Measurements from ENCODE around the gene MRTFA. TPM values are rescaled to one million over a fixed set of nuclear protein-coding genes. Genes with fewer than 3 reads are reported as not detected.

The MRTFA gene
- total RNA-seq, 4 donors from 2014 or later, result 36.3 to 98.2 (median 78.1) TPM

DNA sequence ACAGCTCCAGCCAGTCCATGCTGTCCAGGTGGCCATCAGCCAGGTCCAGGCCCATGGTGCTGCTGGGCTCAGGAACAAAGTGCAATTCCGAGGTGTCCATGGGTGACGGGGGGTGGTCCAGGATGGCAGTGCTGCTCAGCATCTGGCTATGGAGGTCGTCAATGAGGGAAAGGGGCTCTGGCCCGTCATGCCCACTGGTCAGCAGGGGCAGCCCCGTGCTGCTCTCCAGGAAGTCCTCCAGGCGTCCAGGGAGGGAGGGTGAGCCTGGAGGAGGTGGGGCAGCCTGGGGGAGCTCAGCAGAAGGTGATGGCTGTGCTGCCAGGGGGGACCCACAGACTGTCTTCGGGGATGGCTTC lies 225.0 kb downstream of the MRTFA start:
- Histone ChIP-seq H3K36me3 (peaks cover 0 to 62% (median 0%) of the 10 kb centered on the region in 3 donors), H3K4me1 (peaks cover 0 to 14% (median 4%) of the 10 kb centered on the region in 4 donors), H3K27ac (no peak overlapping the region), H3K4me3 (no peak overlapping the region), H3K9me3 (no peaks in the 10 kb centered on the region), H3K27me3 (no peaks in the 10 kb centered on the region)
- no peak for DNase-seq
- no peak for TF ChIP-seq POLR2A (IDR thresholded peaks at IDR 0.05)
- TF ChIP-seq, protein P1, sequence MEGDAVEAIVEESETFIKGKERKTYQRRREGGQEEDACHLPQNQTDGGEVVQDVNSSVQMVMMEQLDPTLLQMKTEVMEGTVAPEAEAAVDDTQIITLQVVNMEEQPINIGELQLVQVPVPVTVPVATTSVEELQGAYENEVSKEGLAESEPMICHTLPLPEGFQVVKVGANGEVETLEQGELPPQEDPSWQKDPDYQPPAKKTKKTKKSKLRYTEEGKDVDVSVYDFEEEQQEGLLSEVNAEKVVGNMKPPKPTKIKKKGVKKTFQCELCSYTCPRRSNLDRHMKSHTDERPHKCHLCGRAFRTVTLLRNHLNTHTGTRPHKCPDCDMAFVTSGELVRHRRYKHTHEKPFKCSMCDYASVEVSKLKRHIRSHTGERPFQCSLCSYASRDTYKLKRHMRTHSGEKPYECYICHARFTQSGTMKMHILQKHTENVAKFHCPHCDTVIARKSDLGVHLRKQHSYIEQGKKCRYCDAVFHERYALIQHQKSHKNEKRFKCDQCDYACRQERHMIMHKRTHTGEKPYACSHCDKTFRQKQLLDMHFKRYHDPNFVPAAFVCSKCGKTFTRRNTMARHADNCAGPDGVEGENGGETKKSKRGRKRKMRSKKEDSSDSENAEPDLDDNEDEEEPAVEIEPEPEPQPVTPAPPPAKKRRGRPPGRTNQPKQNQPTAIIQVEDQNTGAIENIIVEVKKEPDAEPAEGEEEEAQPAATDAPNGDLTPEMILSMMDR (IDR thresholded peaks at IDR 0.05), result no peak

DNA sequence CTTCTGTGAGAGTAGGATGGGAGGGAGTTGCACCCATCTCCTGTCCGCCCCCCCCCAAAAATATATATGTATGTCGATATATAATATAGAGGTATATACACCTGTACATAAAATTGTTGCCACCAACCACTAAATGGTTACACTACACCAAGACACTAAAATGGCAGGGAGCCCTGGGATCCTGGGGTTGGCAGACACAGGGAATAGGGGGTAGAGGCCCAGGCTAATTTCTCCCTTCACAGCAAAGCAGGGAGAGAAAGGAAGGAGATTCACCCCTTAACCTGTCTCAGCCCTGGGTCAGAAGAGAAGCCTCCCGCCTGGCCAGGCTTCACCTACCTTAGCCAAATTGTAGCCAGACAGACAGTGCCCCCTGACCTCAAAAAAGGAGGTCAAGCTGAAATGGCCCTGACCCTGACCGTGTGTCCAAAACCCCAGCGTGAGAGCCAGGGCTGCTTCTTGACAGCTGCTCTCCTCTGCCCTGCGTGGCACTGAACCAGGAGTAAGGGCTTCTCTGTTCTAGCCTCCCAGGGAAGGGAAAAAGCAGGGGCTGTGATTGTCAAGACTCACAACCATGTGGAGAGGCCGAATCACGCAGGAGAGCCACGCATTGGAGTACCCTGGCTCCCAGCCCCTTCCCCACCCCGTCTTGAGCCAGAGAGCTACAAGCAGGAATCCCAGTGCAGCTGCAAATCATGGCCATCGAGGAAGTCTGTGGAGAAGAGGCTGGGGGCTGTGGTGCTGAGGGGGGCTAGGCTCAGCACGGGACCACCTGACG lies 225.6 kb downstream of the MRTFA start:
- TF ChIP-seq POLR2A (IDR thresholded peaks at IDR 0.05), result no peak
- TF ChIP-seq, protein P1 (IDR thresholded peaks at IDR 0.05), result no peak
- Histone ChIP-seq H3K4me1 (peaks cover 0 to 13% (median 2%) of the 10 kb centered on the region in 4 donors), H3K27me3 (no peaks in the 10 kb centered on the region), H3K27ac (no peak overlapping the region), H3K36me3 (peaks cover 0 to 62% (median 0%) of the 10 kb centered on the region in 3 donors), H3K9me3 (no peaks in the 10 kb centered on the region), H3K4me3 (no peak overlapping the region)
- DNase-seq, result no peak

DNA sequence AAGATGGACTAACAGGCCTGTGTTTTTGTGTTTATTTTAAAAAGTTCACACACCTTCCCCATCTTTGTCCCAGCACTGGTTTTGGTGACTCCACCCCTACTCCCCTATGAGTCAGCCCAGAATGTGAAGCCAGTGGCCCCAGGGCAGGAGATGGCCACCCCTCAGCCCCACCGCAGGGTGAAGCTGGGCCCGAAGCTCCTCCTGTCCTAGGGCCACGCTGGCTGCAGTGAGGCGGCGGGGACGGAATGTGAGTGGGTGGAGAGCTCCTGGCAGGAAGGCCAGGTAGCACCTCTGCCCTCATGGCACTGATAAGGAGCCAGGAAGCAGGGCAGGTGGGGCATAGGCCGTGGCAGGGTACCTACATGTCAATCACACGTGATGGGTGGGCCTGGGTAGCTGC lies 226.2 kb downstream of the MRTFA start:
- Histone ChIP-seq H3K27me3 (no peaks in the 10 kb centered on the region), H3K4me3 (no peak overlapping the region), H3K27ac (no peak overlapping the region), H3K9me3 (no peaks in the 10 kb centered on the region), H3K36me3 (peaks cover 0 to 65% (median 0%) of the 10 kb centered on the region in 3 donors), H3K4me1 (peaks cover 0 to 7% (median 0%) of the 10 kb centered on the region in 4 donors)
- DNase-seq, result no peak
- no peak for TF ChIP-seq POLR2A (IDR thresholded peaks at IDR 0.05)
- TF ChIP-seq, protein P1 (IDR thresholded peaks at IDR 0.05), result no peak

DNA sequence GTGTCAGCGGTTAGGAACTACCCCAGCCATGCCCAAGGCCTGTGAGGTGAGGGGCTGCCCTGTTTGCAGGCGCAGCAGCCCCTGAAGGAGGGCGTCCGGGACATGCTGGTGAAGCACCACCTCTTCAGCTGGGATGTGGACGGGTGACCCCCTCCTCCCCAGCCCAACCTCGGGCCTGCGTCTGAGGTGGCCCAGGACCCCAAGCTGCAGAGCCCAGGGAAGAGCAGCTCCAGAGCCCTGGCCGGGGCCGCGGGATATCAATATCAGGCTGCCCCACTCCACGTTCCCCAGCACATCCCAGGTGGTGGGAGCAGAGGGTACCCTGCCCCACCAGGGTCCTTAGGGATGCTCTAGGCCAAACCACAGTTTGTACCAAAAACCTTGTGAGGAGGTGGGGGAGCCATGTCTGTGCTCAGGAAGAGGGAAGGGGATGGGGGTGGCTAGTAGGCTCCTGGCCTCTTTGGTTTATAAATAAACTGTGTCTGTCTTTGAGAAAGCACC lies 226.9 kb downstream of the MRTFA start:
- no peak overlapping the region for H3K27ac ChIP-seq
- no peaks in the 10 kb centered on the region for H3K9me3 ChIP-seq
- no peak for TF ChIP-seq POLR2A (IDR thresholded peaks at IDR 0.05)
- TF ChIP-seq, protein P1 (IDR thresholded peaks at IDR 0.05), result no peak
- H3K4me1 ChIP-seq, result peaks cover 0 to 3% (median 0%) of the 10 kb centered on the region in 4 donors
- no peak for DNase-seq
- H3K36me3 ChIP-seq, result peaks cover 0 to 71% (median 0%) of the 10 kb centered on the region in 3 donors
- no peak overlapping the region for H3K4me3 ChIP-seq
- no peaks in the 10 kb centered on the region for H3K27me3 ChIP-seq

DNA sequence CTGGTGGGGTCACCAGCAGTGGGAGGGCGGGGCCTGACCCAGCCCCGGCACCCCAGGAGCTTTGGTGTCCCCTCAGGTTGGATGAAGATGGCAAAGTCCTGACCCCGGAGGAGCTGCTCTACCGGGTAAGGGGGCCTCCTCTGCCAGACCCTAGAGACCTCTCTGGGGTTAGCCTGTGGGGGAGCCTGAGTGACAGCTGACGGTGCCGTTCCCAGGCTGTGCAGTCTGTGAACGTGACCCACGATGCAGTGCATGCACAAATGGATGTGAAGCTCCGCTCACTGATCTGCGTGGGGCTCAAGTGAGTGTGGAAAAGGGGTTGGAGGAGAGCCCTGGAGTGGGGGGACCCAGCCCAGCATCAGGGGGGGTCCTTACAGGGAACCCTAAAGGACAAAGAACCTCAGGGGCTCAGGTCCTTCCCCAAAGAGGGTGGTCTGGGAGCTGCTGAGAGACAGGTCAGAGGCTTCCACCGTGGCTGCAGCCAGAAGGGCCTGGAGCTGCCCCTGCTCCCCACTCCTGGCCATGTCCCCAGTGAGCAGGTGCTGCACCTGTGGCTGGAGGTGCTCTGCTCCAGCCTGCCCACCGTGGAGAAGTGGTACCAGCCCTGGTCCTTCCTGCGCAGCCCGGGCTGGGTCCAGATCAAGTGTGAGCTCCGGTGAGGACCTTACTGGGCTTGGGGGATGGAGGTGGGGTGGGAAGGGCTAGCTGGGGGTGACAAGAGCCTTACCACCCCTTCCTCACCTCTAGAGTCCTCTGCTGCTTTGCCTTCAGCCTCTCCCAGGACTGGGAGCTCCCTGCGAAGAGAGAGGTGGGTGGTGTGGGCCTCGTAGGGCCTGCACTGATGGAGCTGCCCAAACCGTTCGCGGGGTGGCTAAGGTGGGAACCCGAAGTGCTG lies 227.6 kb downstream of the MRTFA start:
- no peak for DNase-seq
- TF ChIP-seq, protein P1 (IDR thresholded peaks at IDR 0.05), result no peak
- TF ChIP-seq POLR2A (IDR thresholded peaks at IDR 0.05), result no peak
- Histone ChIP-seq H3K4me1 (peaks cover 0 to 1% (median 0%) of the 10 kb centered on the region in 4 donors), H3K4me3 (no peak overlapping the region), H3K27ac (no peak overlapping the region), H3K36me3 (peaks cover 0 to 78% (median 0%) of the 10 kb centered on the region in 3 donors), H3K27me3 (no peaks in the 10 kb centered on the region), H3K9me3 (no peaks in the 10 kb centered on the region)
